GM19438 (cell line): ENCODE results near the gene NCKAP5L.

Experiments used
- ATAC-seq: cut with Tn5 transposase; IDR thresholded peaks from one replicate; pipeline ENCODE4 v1.9.1; 2021; ENCODE audit warnings: low read depth; ENCODE audit not compliant: unreplicated experiment

Gene NCKAP5L

GRCh38 chr12:49824895-49825294 lies 3.3 kb downstream of the NCKAP5L start:
- ATAC-seq = no peak

GRCh38 chr12:49824416-49824815 lies 3.8 kb downstream of the NCKAP5L start:
- no peak for ATAC-seq

- ATAC-seq = no peak
These were observed 4.3 kb downstream of the NCKAP5L start for GRCh38 chr12:49823951-49824350.

- ATAC-seq = no peak
These were observed 4.9 kb downstream of the NCKAP5L start for GRCh38 chr12:49823350-49823749.

GRCh38 chr12:49821373-49822287 lies 6.6 kb downstream of the NCKAP5L start:
- no peak for ATAC-seq

GRCh38 chr12:49819786-49820185 lies 8.4 kb downstream of the NCKAP5L start:
- ATAC-seq = no peak

GRCh38 chr12:49818241-49818895 lies 9.8 kb downstream of the NCKAP5L start:
- ATAC-seq = no peak

GRCh38 chr12:49813131-49813530 lies 15.1 kb downstream of the NCKAP5L start:
- ATAC-seq = no peak

- ATAC-seq = no peak
These were observed 16.2 kb downstream of the NCKAP5L start for GRCh38 chr12:49811961-49812401.

- no peak for ATAC-seq
These were observed 17.1 kb downstream of the NCKAP5L start for GRCh38 chr12:49811136-49811535.

GRCh38 chr12:49809906-49810389 lies 18.3 kb downstream of the NCKAP5L start:
- ATAC-seq = no peak

- ATAC-seq = no peak
These were observed 18.8 kb downstream of the NCKAP5L start for GRCh38 chr12:49809381-49809905.

- no peak for ATAC-seq
These were observed 19.4 kb downstream of the NCKAP5L start for GRCh38 chr12:49808686-49809380.

GRCh38 chr12:49807991-49808580 lies 20.1 kb downstream of the NCKAP5L start:
- ATAC-seq = no peak

- ATAC-seq = no peak
These were observed 21.3 kb downstream of the NCKAP5L start for GRCh38 chr12:49806877-49807276.

- ATAC-seq = no peak
These were observed 21.8 kb downstream of the NCKAP5L start for GRCh38 chr12:49806321-49806813.

- no peak for ATAC-seq
These were observed 22.8 kb downstream of the NCKAP5L start for GRCh38 chr12:49805409-49805808.

- ATAC-seq = no peak
These were observed 23.4 kb downstream of the NCKAP5L start for GRCh38 chr12:49804821-49805220.

- ATAC-seq = no peak
These were observed 24.3 kb downstream of the NCKAP5L start for GRCh38 chr12:49803693-49804450.
